Natural killer cell (primary cell): ENCODE results near the gene HSPG2. TPM values are rescaled to one million over a fixed set of nuclear protein-coding genes. Genes with fewer than 3 reads are reported as not detected.

Experiments
- ATAC-seq, 3 donors: fragments of 150-1000 bp in 2 of 3; fragments of 200-7000 bp in 1 of 3; cut with Tn5 transposase; 1 replicate in 1 of 3; 2 replicates in 2 of 3; pipeline ENCODE4 v1.10.0; 2021; ENCODE audit warnings: mild to moderate bottlenecking in 2 of 3, moderate library complexity in 2 of 3
- DNase-seq, 2 donors: peaks; one replicate each; pipeline versions ENCODE4 v3.0.0 to v3.0.0-alpha.2; 2013 to 2021; ENCODE audit warnings: mixed read lengths in 1 of 2
- H3K27ac ChIP-seq: one replicate; pipeline ENCODE4 v1.5.1; 2013; ENCODE audit warnings: mild to moderate bottlenecking, low read length
- H3K27me3 ChIP-seq: one replicate; pipeline ENCODE4 v1.6.1; 2013; ENCODE audit warnings: low read length; ENCODE audit not compliant: control insufficient read depth, insufficient read depth
- H3K36me3 ChIP-seq: one replicate; pipeline ENCODE4 v1.6.1; 2013; ENCODE audit warnings: low read length; ENCODE audit not compliant: control insufficient read depth, insufficient read depth
- H3K4me1 ChIP-seq: one replicate; pipeline ENCODE4 v1.6.1; 2013; ENCODE audit warnings: low read length; ENCODE audit not compliant: control insufficient read depth, insufficient read depth
- H3K4me3 ChIP-seq: one replicate; pipeline ENCODE4 v1.5.1; 2013; ENCODE audit warnings: low read length
- H3K9me3 ChIP-seq: one replicate; pipeline ENCODE4 v1.6.1; 2013; ENCODE audit warnings: low read length; ENCODE audit not compliant: control insufficient read depth, insufficient read depth
- H3K27ac Mint-ChIP-seq, 2 donors: one replicate each; pipeline ENCODE4 v1.8.0; 2022; ENCODE audit warnings: mild to moderate bottlenecking in 2 of 2, mixed read lengths in 2 of 2, moderate library complexity in 1 of 2
- H3K27me3 Mint-ChIP-seq, 2 donors: one replicate each; pipeline ENCODE4 v1.8.0; 2022; ENCODE audit warnings: low read depth in 2 of 2, mixed read lengths in 2 of 2
- H3K36me3 Mint-ChIP-seq: one replicate; pipeline ENCODE4 v1.8.0; 2022; ENCODE audit warnings: mixed read lengths
- H3K4me1 Mint-ChIP-seq, 2 donors: one replicate each; pipeline ENCODE4 v1.8.0; 2022; ENCODE audit warnings: mixed read lengths in 2 of 2
- H3K4me3 Mint-ChIP-seq: one replicate; pipeline ENCODE4 v1.8.0; 2022; ENCODE audit warnings: mild to moderate bottlenecking, moderate library complexity, mixed read lengths
- H3K9me3 Mint-ChIP-seq, 2 donors: one replicate each; pipeline ENCODE4 v1.8.0; 2022; ENCODE audit warnings: mixed read lengths in 2 of 2
- CTCF ChIP-seq: fragments of 200-600 bp; IDR thresholded peaks from one replicate; pipeline ENCODE4 v1.8.0; 2022; ENCODE audit warnings: antibody characterized with exemption
- WGBS: methylation state at CpG from one replicate; pipeline ENCODE4 v1.1.7; 2013; ENCODE audit warnings: missing lambda C conversion rate; ENCODE audit not compliant: insufficient coverage; 5-methylcytosine and 5-hydroxymethylcytosine counted together
- intact Hi-C: fragments of 100-400 bp; cut with micrococcal nuclease; formaldehyde crosslinking; loops from one replicate; pipeline ENCODE4 v1.14.2; 2022
- total RNA-seq, 4 donors: library from RNA; stranded (reverse); fragments of 120-200 nt in 1 of 4; gene quantifications; one replicate each; pipeline versions ENCODE4 v1.2.3 to v1.2.4, GENCODE V29; 2013 to 2022

Gene HSPG2
- total RNA-seq, 3 donors from 2014 or later (not counting 1 experiment from before 2014, with no cell fraction given), result 0.54 to 0.93 (median 0.90) TPM

- Mint-ChIP-seq H3K27me3 (peaks cover 0 to 24% of the 10 kb centered on the region in 2 donors), H3K4me1 (no peaks in the 10 kb centered on the region), H3K27ac (no peak overlapping the region), H3K4me3 (no peak overlapping the region), H3K9me3 (no peaks in the 10 kb centered on the region), H3K36me3 (no peaks in the 10 kb centered on the region)
- intact Hi-C loops, result no loop called here
- no peaks in the 10 kb centered on the region for H3K4me1 ChIP-seq
- H3K27ac ChIP-seq, result no peak overlapping the region
- no peak for ATAC-seq
- no peaks in the 10 kb centered on the region for H3K9me3 ChIP-seq
- DNase-seq, result no peak
- no peak for TF ChIP-seq CTCF
- no peak overlapping the region for H3K4me3 ChIP-seq
- peaks cover 2% of the 10 kb centered on the region for H3K27me3 ChIP-seq
- WGBS, result 97% methylated on average over 6 of the region's 6 CpGs
- no peaks in the 10 kb centered on the region for H3K36me3 ChIP-seq
Measured at GRCh38 chr1:21930629-21931170, 6.4 kb downstream of the HSPG2 start.

- DNase-seq (no peak), ATAC-seq (no peak)
- Histone ChIP-seq H3K36me3 (no peaks in the 10 kb centered on the region), H3K9me3 (no peaks in the 10 kb centered on the region), H3K27ac (no peak overlapping the region), H3K4me3 (no peak overlapping the region), H3K4me1 (no peaks in the 10 kb centered on the region), H3K27me3 (no peaks in the 10 kb centered on the region)
- intact Hi-C loops, result no loop called here
- Mint-ChIP-seq H3K9me3 (no peaks in the 10 kb centered on the region), H3K4me1 (no peaks in the 10 kb centered on the region), H3K36me3 (no peaks in the 10 kb centered on the region), H3K4me3 (no peak overlapping the region), H3K27ac (no peak overlapping the region), H3K27me3 (peaks cover 0 to 20% of the 10 kb centered on the region in 2 donors)
- no peak for TF ChIP-seq CTCF
- 76% methylated on average over 7 of the region's 8 CpGs for WGBS
Measured at GRCh38 chr1:21930080-21930571, 7.0 kb downstream of the HSPG2 start.

- H3K27ac Mint-ChIP-seq, result no peak overlapping the region
- H3K9me3 Mint-ChIP-seq, result no peaks in the 10 kb centered on the region
- H3K36me3 ChIP-seq, result no peaks in the 10 kb centered on the region
- no peaks in the 10 kb centered on the region for H3K4me1 Mint-ChIP-seq
- no peaks in the 10 kb centered on the region for H3K4me1 ChIP-seq
- H3K27me3 Mint-ChIP-seq, result peaks cover 0 to 11% of the 10 kb centered on the region in 2 donors
- DNase-seq (no peak), ATAC-seq (no peak)
- intact Hi-C loops, result no loop called here
- H3K4me3 Mint-ChIP-seq, result no peak overlapping the region
- no peak overlapping the region for H3K27ac ChIP-seq
- H3K27me3 ChIP-seq, result no peaks in the 10 kb centered on the region
- H3K9me3 ChIP-seq, result no peaks in the 10 kb centered on the region
- H3K4me3 ChIP-seq, result no peak overlapping the region
- 91% methylated on average over 12 of the region's 12 CpGs for WGBS
- H3K36me3 Mint-ChIP-seq, result no peaks in the 10 kb centered on the region
- TF ChIP-seq CTCF, result no peak
Measured at GRCh38 chr1:21927533-21928237, 9.4 kb downstream of the HSPG2 start.
